ENCODE measurements around the gene GLB1L. TPM values are rescaled to one million over a fixed set of nuclear protein-coding genes. Genes with fewer than 3 reads are reported as not detected.
A peak's percentile ranks its signal among the peaks of the same experiment; 100 is the strongest.

Gene GLB1L
- total and polyA plus RNA-seq, 8 donors = 9.9 to 17.9 (median 16.1) TPM

DNA sequence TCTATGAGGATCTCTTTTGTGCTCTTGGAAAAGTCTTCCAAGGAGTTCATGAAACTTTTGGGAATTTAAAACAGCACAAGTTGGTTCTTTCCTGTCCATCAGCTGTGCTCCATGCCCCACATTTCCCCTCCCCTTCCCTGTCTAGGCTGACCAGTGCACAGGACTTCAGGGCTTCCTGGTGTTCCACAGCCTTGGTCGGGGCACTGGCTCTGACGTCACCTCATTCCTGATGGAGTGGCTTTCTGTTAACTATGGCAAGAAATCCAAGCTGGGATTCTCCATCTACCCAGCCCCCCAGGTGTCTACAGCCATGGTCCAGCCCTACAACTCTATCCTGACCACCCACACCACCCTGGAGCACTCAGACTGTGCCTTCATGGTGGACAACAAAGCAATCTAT lies 25.8 kb upstream of the GLB1L start:
- H3K4me3 ChIP-seq = no peak overlapping the region
- H3K36me3 ChIP-seq = no peaks in the 10 kb centered on the region
- no peaks in the 10 kb centered on the region for H3K27me3 ChIP-seq
- DNase-seq (no peak), ATAC-seq (no peak)
- intact Hi-C loops (cut with DNase I) = no loop called here
- H3K4me1 ChIP-seq = no peaks in the 10 kb centered on the region
- no peak overlapping the region for H3K27ac ChIP-seq
- no peak for TF ChIP-seq CTCF (IDR thresholded peaks at IDR 0.05)
- no peaks in the 10 kb centered on the region for H3K9me3 ChIP-seq

GRCh38 chr2:219270055-219270372 lies 24.8 kb upstream of the GLB1L start:
- Histone ChIP-seq H3K4me3 (no peak overlapping the region), H3K9me3 (no peaks in the 10 kb centered on the region), H3K27ac (no peak overlapping the region), H3K27me3 (no peaks in the 10 kb centered on the region), H3K36me3 (no peaks in the 10 kb centered on the region), H3K4me1 (no peaks in the 10 kb centered on the region)
- DNase-seq = no peak
- intact Hi-C loops (cut with DNase I) = no loop called here
- no peak for ATAC-seq
- TF ChIP-seq CTCF (IDR thresholded peaks at IDR 0.05) = no peak

- intact Hi-C loops (cut with DNase I) = no loop called here
- Histone ChIP-seq H3K36me3 (no peaks in the 10 kb centered on the region), H3K4me1 (no peaks in the 10 kb centered on the region), H3K9me3 (no peaks in the 10 kb centered on the region), H3K27me3 (no peaks in the 10 kb centered on the region), H3K27ac (no peak overlapping the region), H3K4me3 (no peak overlapping the region)
- ATAC-seq (peak; percentile 50), DNase-seq (no peak)
- no peak for TF ChIP-seq CTCF (IDR thresholded peaks at IDR 0.05)
Observed at GRCh38 chr2:219269362-219270054, 24.3 kb upstream of the GLB1L start.

GRCh38 chr2:219268294-219268693 lies 23.1 kb upstream of the GLB1L start:
- no peak for DNase-seq
- TF ChIP-seq CTCF (IDR thresholded peaks at IDR 0.05) = no peak
- Histone ChIP-seq H3K4me3 (no peak overlapping the region), H3K36me3 (no peaks in the 10 kb centered on the region), H3K4me1 (no peaks in the 10 kb centered on the region), H3K9me3 (no peaks in the 10 kb centered on the region), H3K27ac (no peak overlapping the region), H3K27me3 (no peaks in the 10 kb centered on the region)
- intact Hi-C loops (cut with DNase I) = no loop called here
- no peak for ATAC-seq

- H3K27ac ChIP-seq = no peak overlapping the region
- no peaks in the 10 kb centered on the region for H3K4me1 ChIP-seq
- intact Hi-C loops (cut with DNase I) = no loop called here
- H3K4me3 ChIP-seq = no peak overlapping the region
- H3K27me3 ChIP-seq = no peaks in the 10 kb centered on the region
- no peaks in the 10 kb centered on the region for H3K36me3 ChIP-seq
- TF ChIP-seq CTCF (IDR thresholded peaks at IDR 0.05) = no peak
- H3K9me3 ChIP-seq = no peaks in the 10 kb centered on the region
- ATAC-seq (no peak), DNase-seq (no peak)
Observed at GRCh38 chr2:219266886-219267285, 21.6 kb upstream of the GLB1L start.
